NOMO-1 (cell line): ENCODE results near the gene UTP14C.
"Not testable (repeated sequence)": the region's sequence is repeated elsewhere in the genome, so short reads cannot be mapped to it uniquely, and the experiment has no call there.

ENCODE experiments used
- DNase-seq, 2 experiments: peaks; one replicate each; lab custom pipeline; 2025; ENCODE audit not compliant: unreplicated experiment in 2 of 2; lab: John Stamatoyannopoulos, UW

The UTP14C gene, protein sequence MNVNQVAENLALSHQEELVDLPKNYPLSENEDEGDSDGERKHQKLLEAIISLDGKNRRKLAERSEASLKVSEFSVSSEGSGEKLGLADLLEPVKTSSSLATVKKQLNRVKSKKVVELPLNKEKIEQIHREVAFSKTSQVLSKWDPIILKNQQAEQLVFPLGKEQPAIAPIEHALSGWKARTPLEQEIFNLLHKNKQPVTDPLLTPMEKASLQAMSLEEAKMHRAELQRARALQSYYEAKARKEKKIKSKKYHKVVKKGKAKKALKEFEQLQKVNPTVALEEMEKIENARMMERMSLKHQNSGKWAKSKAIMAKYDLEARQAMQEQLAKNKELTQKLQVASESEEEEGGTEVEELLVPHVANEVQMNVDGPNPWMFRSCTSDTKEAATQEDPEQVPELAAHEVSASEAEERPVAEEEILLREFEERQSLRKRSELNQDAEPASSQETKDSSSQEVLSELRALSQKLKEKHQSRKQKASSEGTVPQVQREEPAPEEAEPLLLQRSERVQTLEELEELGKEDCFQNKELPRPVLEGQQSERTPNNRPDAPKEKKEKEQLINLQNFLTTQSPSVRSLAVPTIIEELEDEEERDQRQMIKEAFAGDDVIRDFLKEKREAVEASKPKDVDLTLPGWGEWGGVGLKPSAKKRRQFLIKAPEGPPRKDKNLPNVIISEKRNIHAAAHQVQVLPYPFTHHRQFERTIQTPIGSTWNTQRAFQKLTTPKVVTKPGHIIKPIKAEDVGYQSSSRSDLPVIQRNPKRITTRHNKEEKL

DNA sequence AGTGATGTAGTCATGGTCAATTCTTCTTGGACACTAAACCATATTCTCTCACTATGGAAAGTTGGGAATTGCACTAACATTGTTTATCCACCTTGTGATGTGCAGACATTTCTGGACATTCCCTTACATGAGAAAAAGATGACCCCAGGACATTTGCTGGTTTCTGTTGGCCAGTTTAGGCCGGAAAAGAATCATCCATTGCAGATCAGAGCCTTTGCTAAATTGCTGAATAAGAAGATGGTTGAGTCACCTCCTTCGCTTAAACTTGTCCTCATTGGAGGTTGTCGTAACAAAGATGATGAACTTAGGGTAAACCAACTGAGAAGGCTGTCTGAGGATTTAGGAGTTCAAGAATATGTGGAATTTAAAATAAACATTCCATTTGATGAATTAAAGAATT lies at the start of gene UTP14C:
Gene UTP14C (plus strand): TSS at position 211 of the 400 bp plus-strand sequence. CDS start 4,114 bp downstream, outside the sequence.
- DNase-seq: no peak

GRCh38 chr13:51976423-51976822 lies 48.1 kb upstream of the UTP14C start:
- no peak for DNase-seq

DNA sequence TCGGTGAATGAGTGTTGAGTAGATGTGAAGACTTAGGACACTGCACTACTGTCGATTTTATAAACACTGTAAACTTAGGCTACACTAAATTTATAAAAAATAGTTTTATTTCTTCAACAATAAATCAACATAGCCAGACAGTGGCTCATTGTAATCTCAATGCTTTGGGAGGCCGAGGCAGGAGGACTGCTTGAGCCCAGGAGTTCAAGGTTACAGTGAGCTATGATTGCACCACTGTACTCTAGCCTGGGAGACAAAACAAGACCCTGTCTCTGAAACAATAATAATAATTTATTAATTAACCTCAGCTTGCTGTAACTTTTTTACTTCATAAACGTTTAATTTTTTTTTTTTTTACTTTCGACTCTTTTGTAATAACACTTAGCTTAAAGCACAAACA lies 47.6 kb upstream of the UTP14C start:
- DNase-seq: no peak

DNA sequence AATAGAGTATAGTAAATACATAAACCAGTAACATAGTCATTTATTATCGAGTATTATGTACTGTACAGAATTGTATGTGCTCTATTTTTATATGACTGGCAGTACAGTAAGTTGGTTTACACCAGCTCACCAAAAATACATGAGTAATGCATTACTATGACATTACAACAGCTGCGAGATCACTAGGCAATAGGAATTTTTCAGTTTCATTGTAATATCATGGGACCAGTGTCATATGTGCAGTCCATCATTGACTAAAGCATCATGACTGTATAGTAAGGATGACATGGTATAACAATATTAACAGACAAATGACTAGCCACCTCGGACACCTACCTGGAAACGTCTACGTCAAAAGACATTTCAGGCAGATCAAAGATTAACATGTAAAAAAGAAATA lies 46.9 kb upstream of the UTP14C start:
- no peak for DNase-seq

GRCh38 chr13:51978796-51979556 lies 45.5 kb upstream of the UTP14C start:
- DNase-seq: no peak

DNA sequence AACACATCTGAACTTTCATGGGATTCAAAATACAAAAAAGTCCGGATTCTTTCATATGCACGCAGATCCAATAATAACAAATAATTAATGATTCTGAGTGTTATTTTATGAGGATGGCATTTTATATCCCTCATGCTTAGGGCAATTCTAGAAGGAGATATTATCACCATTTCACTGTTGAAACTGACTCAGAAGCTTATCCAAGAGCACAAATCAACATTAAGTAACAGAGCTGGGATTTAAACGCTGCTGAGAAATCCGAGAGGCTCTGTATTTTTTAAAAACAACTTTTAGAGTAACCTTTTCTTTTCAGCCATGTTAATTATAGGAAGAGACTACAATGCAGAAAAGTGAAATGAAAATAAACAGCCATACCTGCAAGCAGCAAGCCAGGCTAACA lies 43.6 kb upstream of the UTP14C start:
- no peak for DNase-seq

- no peak for DNase-seq
These were observed 43.1 kb upstream of the UTP14C start for GRCh38 chr13:51981355-51981754.

GRCh38 chr13:51983292-51983691 lies 41.2 kb upstream of the UTP14C start:
- DNase-seq: not testable (repeated sequence)

GRCh38 chr13:51984904-51985303 lies 39.6 kb upstream of the UTP14C start:
- DNase-seq: not testable (repeated sequence)

DNA sequence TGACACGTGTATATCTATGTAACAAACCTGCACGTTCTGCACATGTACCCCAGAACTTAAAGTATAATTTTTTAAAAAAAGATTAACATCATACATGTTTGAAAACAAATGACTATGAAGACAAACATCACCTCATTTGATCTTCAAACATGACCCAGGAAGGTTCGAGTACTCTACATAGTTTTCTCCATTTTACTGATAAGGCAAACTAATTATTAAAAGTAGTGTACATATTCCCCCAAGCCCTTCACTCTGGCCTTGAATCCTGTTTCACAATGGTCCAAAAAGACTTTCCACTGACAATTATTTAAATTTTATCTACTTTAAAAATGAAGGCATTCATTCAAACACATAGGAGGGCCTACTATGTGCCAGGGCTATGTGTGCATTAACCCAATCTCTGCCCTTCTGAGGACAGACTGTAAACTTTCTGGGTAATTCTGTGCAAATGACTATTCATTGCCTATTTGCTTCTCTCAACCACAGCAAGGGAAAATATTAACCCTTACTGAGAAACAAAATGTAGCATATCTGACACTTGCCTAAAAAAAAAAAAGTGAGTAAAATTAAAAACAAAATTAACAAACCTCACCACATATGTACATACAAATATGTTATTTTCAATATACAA lies 35.4 kb upstream of the UTP14C start:
- no peak for DNase-seq

GRCh38 chr13:51993713-51994112 lies 30.8 kb upstream of the UTP14C start:
- DNase-seq: no peak

DNA sequence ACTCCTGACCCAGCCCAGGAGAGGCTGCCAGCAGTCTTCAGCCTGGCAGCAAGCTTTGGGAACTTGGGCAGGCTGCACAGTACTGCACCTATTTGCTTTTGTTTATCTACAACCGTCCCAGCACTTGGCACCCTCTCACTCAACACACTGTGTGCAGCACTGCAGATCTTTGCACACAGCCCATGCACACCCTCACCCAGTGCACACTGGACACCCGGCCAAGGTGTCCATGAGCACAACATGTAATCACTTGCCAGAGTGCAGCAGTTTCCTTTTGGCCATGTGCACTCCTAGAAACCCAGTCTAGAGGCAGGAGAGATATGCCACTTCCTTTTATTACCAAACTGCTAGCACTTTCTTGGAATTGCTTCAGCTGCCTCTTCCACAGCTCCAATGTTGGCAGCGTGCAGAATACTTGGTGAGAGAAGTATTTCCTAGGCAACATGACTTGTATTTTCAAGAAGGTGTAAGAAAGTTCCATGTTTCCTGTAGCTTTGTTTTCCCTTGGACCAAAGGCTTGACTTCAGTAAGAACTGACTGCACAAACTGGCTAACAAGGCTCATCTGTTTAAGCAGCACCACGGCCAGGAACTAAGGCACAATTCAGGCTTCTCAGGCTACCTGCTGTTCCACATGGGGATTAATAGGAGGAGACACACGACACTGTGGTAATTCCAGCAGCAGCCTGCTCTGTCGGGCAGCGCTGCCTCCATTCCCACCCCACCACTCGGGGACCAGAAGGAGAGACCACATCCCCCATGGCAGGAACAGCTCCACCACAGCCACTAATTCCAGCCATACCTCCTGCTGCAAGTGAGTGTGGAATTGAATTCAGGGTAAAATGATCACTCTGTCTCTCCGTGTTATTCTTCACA lies 28.6 kb upstream of the UTP14C start:
- no peak for DNase-seq

- DNase-seq: no peak
These were observed 27.9 kb upstream of the UTP14C start for GRCh38 chr13:51996641-51997040.

- DNase-seq: no peak
These were observed 27.3 kb upstream of the UTP14C start for GRCh38 chr13:51997186-51997585.

GRCh38 chr13:51997641-51998330 lies 26.7 kb upstream of the UTP14C start:
- DNase-seq: no peak

DNA sequence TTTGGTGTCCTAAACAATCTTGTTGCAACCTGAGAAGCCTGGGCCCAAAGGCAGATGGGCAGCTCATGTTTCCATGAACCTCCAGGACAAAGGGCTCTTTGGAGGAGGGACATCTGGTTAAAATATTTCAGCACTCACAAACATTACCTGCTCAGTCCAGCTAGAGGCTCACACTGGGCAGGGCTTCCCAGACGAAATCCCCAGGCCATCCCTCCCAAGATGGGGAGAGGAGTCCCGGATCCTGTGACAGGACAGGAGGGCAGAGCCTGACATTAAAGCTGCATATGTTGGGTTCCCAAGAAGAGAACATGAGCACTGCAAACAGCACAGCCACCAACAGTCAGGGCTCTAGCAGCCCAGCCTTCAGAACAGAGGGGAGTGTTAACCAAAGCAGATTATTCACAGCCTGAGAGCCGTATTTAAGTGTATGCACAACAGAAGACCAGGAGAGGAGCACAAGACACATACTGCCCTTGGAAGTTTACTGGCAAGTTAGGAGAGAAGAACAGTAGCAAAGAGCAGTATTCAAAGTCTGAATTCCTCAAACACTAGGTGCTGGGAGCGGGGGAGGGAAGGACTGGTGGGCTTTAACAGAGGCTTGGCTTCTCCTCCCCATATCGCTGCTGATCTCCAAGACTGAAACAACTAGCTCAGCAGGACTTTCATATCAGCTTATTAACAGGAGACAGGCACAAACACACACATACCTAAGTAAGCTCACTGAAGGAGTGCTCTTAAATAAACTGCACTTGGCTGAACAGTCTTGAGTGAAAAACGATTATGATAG lies 25.6 kb upstream of the UTP14C start:
- no peak for DNase-seq

GRCh38 chr13:51999510-51999911 lies 25.0 kb upstream of the UTP14C start:
- no peak for DNase-seq

- DNase-seq: no peak
These were observed 24.6 kb upstream of the UTP14C start for GRCh38 chr13:51999921-52000320.
